IMR-90 (cell line): ENCODE data around the gene HDHD5. TPM values are rescaled to one million over a fixed set of nuclear protein-coding genes. Genes with fewer than 3 reads are reported as not detected.

Experiments
- ATAC-seq: fragments of 200-7000 bp; cut with Tn5 transposase; 2 replicates; pipeline ENCODE4 v1.9.1; 2020; ENCODE audit warnings: low read depth, mild to moderate bottlenecking, moderate library complexity
- BruUV-seq: library from RNA; stranded (reverse); fragments of 400-500 nt; replicated peaks from 2 replicates; lab custom pipeline; 2021; lab: Mats Ljungman, UMichigan
- CTCF ChIA-PET: fragments of 300-600 bp; formaldehyde crosslinking; extraction: SDS; loops from one replicate; lab custom pipeline; 2021; ENCODE audit warnings: antibody characterized with exemption; lab: Yijun Ruan, JAX
- POLR2A ChIA-PET: fragments of 300-600 bp; sonication (Branson Sonifier 250); formaldehyde crosslinking; loops from one replicate; lab custom pipeline; 2022; ENCODE audit warnings: antibody characterized with exemption; ENCODE audit not compliant: unreplicated experiment; lab: Charles Lee
- DNase-seq: peaks from one replicate; pipeline ENCODE4 v3.0.0; 2013
- H2AFZ ChIP-seq: replicated peaks from 2 replicates; pipeline ENCODE3; 2013; ENCODE audit warnings: low read length, mild to moderate bottlenecking; ENCODE audit not compliant: poor library complexity
- H2AK5ac ChIP-seq: 2 replicates; pipeline ENCODE4 v1.6.1; 2013; ENCODE audit warnings: low read depth, low read length, inconsistent platforms
- H2AK9ac ChIP-seq: replicated peaks from 2 replicates; pipeline ENCODE3; 2013; ENCODE audit warnings: mild to moderate bottlenecking, low read depth, low read length, moderate library complexity; ENCODE audit not compliant: poor library complexity
- H2BK120ac ChIP-seq: 2 replicates; pipeline ENCODE4 v1.6.1; 2013; ENCODE audit warnings: low read depth, low read length, inconsistent platforms
- H2BK15ac ChIP-seq: 3 replicates; pipeline ENCODE4 v1.6.1; 2013; ENCODE audit warnings: low read depth, low read length, inconsistent platforms
- H2BK20ac ChIP-seq: 2 replicates; pipeline ENCODE4 v1.6.1; 2013; ENCODE audit warnings: low read depth, mild to moderate bottlenecking, inconsistent platforms, low read length, moderate library complexity
- H2BK5ac ChIP-seq: 2 replicates; pipeline ENCODE4 v1.6.1; 2013; ENCODE audit warnings: mild to moderate bottlenecking, low read depth, low read length, inconsistent platforms; ENCODE audit not compliant: poor library complexity, severe bottlenecking
- H3K14ac ChIP-seq: replicated peaks from 2 replicates; pipeline ENCODE4 v1.6.1; 2013; ENCODE audit warnings: low read depth, low read length, inconsistent platforms
- H3K18ac ChIP-seq: 2 replicates; pipeline ENCODE4 v1.6.1; 2013; ENCODE audit warnings: low read depth, low read length, control low read depth
- H3K23ac ChIP-seq: 2 replicates; pipeline ENCODE4 v1.6.1; 2013; ENCODE audit warnings: low read depth, low read length, inconsistent platforms
- H3K27ac ChIP-seq: 2 replicates; pipeline ENCODE4 v1.5.1; 2013; ENCODE audit warnings: mild to moderate bottlenecking, control low read depth, low read length; ENCODE audit not compliant: insufficient read depth
- H3K27me3 ChIP-seq: 2 replicates; pipeline ENCODE4 v1.6.1; 2013; ENCODE audit warnings: low read length; ENCODE audit not compliant: control insufficient read depth, insufficient read depth
- H3K36me3 ChIP-seq: 2 replicates; pipeline ENCODE4 v1.6.1; 2013; ENCODE audit warnings: low read length, mixed read lengths; ENCODE audit not compliant: control insufficient read depth, insufficient read depth
- H3K4ac ChIP-seq: 2 replicates; pipeline ENCODE4 v1.6.1; 2013; ENCODE audit warnings: low read depth, low read length, inconsistent platforms
- H3K4me1 ChIP-seq: 2 replicates; pipeline ENCODE4 v1.6.1; 2013; ENCODE audit warnings: low read length, mixed read lengths; ENCODE audit not compliant: control insufficient read depth, insufficient read depth
- H3K4me2 ChIP-seq: 2 replicates; pipeline ENCODE4 v1.6.1; 2013; ENCODE audit warnings: low read depth, mild to moderate bottlenecking, control low read depth, low read length, moderate library complexity
- H3K4me3 ChIP-seq: 2 replicates; pipeline ENCODE4 v1.5.1; 2013; ENCODE audit warnings: low read depth, mild to moderate bottlenecking, control low read depth, low read length, moderate library complexity; ENCODE audit not compliant: insufficient read depth
- H3K56ac ChIP-seq: 2 replicates; pipeline ENCODE4 v1.6.1; 2013; ENCODE audit warnings: low read length, inconsistent platforms; ENCODE audit not compliant: insufficient read depth; ENCODE audit errors: extremely low read depth
- H3K79me1 ChIP-seq, 2 experiments: 2 replicates each; pipeline ENCODE4 v1.6.1; 2013; ENCODE audit warnings: low read length in 2 of 2, inconsistent platforms in 1 of 2, low read depth in 1 of 2
- H3K9ac ChIP-seq: 2 replicates; pipeline ENCODE4 v1.6.1; 2013; ENCODE audit warnings: low read depth, low read length, control low read depth
- H3K9me1 ChIP-seq: 2 replicates; pipeline ENCODE4 v1.6.1; 2013; ENCODE audit warnings: low read length, inconsistent platforms; ENCODE audit not compliant: insufficient read depth
- H3K9me3 ChIP-seq: 2 replicates; pipeline ENCODE4 v1.6.1; 2013; ENCODE audit warnings: low read length; ENCODE audit not compliant: control insufficient read depth, insufficient read depth
- H4K20me1 ChIP-seq: 2 replicates; pipeline ENCODE4 v1.6.1; 2013; ENCODE audit warnings: low read length, inconsistent platforms; ENCODE audit not compliant: insufficient read depth
- H4K5ac ChIP-seq: 2 replicates; pipeline ENCODE4 v1.6.1; 2013; ENCODE audit warnings: mild to moderate bottlenecking, low read depth, low read length, control low read depth
- H4K8ac ChIP-seq, 2 experiments: 2 replicates each; pipeline ENCODE4 v1.6.1; 2013; ENCODE audit warnings: low read depth in 2 of 2, low read length in 2 of 2, control low read depth in 1 of 2, inconsistent platforms in 1 of 2
- H4K91ac ChIP-seq: 2 replicates; pipeline ENCODE4 v1.6.1; 2013; ENCODE audit warnings: low read depth, low read length, inconsistent platforms; ENCODE audit not compliant: insufficient read depth
- BHLHE40 ChIP-seq: fragments of 150-350 bp; IDR thresholded peaks from 2 replicates; pipeline ENCODE4 v1.6.1; 2016; ENCODE audit warnings: mild to moderate bottlenecking, low read depth, low read length
- CHD1 ChIP-seq: IDR thresholded peaks from 2 replicates; pipeline ENCODE4 v1.6.1; 2012; ENCODE audit warnings: low read depth, low read length, improper control_type of control experiment
- FOS ChIP-seq: fragments of 150-350 bp; IDR thresholded peaks from 2 replicates; pipeline ENCODE4 v1.6.1; 2016; ENCODE audit warnings: low read depth, low read length
- MAFK ChIP-seq: IDR thresholded peaks from 2 replicates; pipeline ENCODE4 v1.6.1; 2012; ENCODE audit warnings: low read depth, low read length, improper control_type of control experiment
- MXI1 ChIP-seq: IDR thresholded peaks from 2 replicates; pipeline ENCODE4 v1.6.1; 2012; ENCODE audit warnings: low read depth, mild to moderate bottlenecking, low read length, moderate library complexity, borderline replicate concordance
- NFE2L2 ChIP-seq: fragments of 150-350 bp; IDR thresholded peaks from 2 replicates; pipeline ENCODE4 v1.6.1; 2016; ENCODE audit warnings: low read depth, mild to moderate bottlenecking, low read length
- POLR2A ChIP-seq: IDR thresholded peaks from 2 replicates; pipeline ENCODE4 v1.6.1; 2012; ENCODE audit warnings: mild to moderate bottlenecking, low read depth, low read length
- RAD21 ChIP-seq: IDR thresholded peaks from 2 replicates; pipeline ENCODE4 v1.6.1; 2012; ENCODE audit warnings: low read length, improper control_type of control experiment
- RCOR1 ChIP-seq: IDR thresholded peaks from 2 replicates; pipeline ENCODE4 v1.6.1; 2012; ENCODE audit warnings: mild to moderate bottlenecking, low read length, improper control_type of control experiment; ENCODE audit not compliant: insufficient replicate concordance
- RFX5 ChIP-seq: IDR thresholded peaks from 2 replicates; pipeline ENCODE4 v1.8.0; 2012; ENCODE audit warnings: low read depth, mild to moderate bottlenecking, low read length, moderate library complexity
- WGBS, 2 experiments: methylation state at CpG; one replicate each; pipeline versions ENCODE4 v1.1.5 to v1.1.7; 2013; ENCODE audit warnings: missing lambda C conversion rate in 2 of 2; ENCODE audit not compliant: insufficient read length in 1 of 2; ENCODE audit errors: extremely low coverage in 2 of 2; 5-methylcytosine and 5-hydroxymethylcytosine counted together
- dilution Hi-C: fragments of 300-500 bp; cut with HindIII; formaldehyde crosslinking; loops from one replicate; pipeline ENCODE4 v1.14.3; 2018; ENCODE audit warnings: low sequenced_read_pairs; ENCODE audit not compliant: unreplicated experiment
- in situ Hi-C: fragments of 300-500 bp; cut with MboI; formaldehyde crosslinking; loops from 3 replicates; pipeline ENCODE4 v1.14.3; 2019; ENCODE audit warnings: low sequenced_read_pairs, inconsistent platforms, mixed read lengths
- intact Hi-C: fragments of 100-400 bp; cut with micrococcal nuclease; formaldehyde crosslinking; loops from 2 replicates; pipeline ENCODE4 v1.10.0; 2022
- polyA plus RNA-seq, 3 experiments: library from polyadenylated mRNA; depleted of rRNA; stranded (reverse); fragments of >200 nt; gene quantifications; 2 replicates each; pipeline ENCODE4 v1.2.3, GENCODE V29; 2012; ENCODE audit warnings: low replicate concordance in 1 of 3
- total RNA-seq: library from RNA; depleted of rRNA; stranded (reverse); fragments of >200 nt; gene quantifications from 2 replicates; pipeline ENCODE4 v1.2.3, GENCODE V29; 2012
- TF ChIP-seq, protein P1 (sequence below): fragments of 150-350 bp; IDR thresholded peaks from 2 replicates; pipeline ENCODE4 v1.6.1; 2016; ENCODE audit warnings: low read depth, mild to moderate bottlenecking, low read length, moderate library complexity, borderline replicate concordance

HDHD5 gene
- total and polyA plus RNA-seq, 2 of the 4 experiments (the other 2 are of a cell fraction) = 31.9 to 37.5 TPM

DNA sequence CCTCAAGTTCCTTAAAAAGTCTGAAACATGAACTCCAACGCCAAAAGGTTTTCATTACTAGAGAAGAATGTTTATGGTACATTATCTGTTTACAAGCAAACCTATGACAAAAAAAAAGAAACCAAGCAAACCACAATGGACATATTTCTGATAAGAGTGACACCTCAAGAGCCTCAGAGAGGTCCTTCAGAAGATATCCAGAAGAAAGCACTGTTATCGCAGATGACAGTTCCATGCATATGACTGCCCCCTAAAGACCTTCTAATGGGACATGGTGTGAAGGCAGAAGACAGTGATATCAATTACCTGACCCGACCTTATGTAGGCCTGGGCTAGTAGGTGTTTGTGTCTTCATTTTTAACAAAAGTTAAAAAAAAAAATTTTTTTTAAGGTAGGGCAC is 3.1 kb downstream of the HDHD5 start:
- Histone ChIP-seq H3K4me1 (peaks cover 4% of the 10 kb centered on the region; the same call in 1 of the 2 replicates), H3K79me1 (peaks cover 21 to 38% of the 10 kb centered on the region in 2 experiments), H3K9me3 (no peaks in the 10 kb centered on the region), H4K20me1 (peaks cover 15% of the 10 kb centered on the region), H3K9ac (no peak overlapping the region), H3K4me2 (no peak overlapping the region), H3K4ac (no peak overlapping the region), H3K14ac (no peak overlapping the region), H2BK120ac (no peak overlapping the region), H3K4me3 (no peak overlapping the region), H3K18ac (no peak overlapping the region), H3K27ac (no peak overlapping the region), H2AK9ac (no peak overlapping the region), H3K23ac (no peak overlapping the region), H4K5ac (no peak overlapping the region), H2AK5ac (no peak overlapping the region), H4K8ac (no peak overlapping the region), H3K9me1 (no peaks in the 10 kb centered on the region), H3K27me3 (no peaks in the 10 kb centered on the region), H2BK20ac (no peak overlapping the region), H2BK15ac (no peak overlapping the region), H3K36me3 (no peaks in the 10 kb centered on the region), H3K56ac (no peak overlapping the region), H2BK5ac (no peak overlapping the region), H4K91ac (no peak overlapping the region), H2AFZ (no peak overlapping the region)
- ChIA-PET CTCF (interaction anchor here (3.7 kb wide), 1 partner anchor 16 kb away, joined by 21 read pairs; no protein-coding TSS in a partner anchor), POLR2A (no interaction called here)
- dilution Hi-C loops = no loop called here
- intact Hi-C loops = no loop called here
- in situ Hi-C loops = no loop called here
- WGBS, 2 experiments = no CpG with 5 or more reads among the region's 3 CpGs
- ATAC-seq = no peak
- TF ChIP-seq, protein P1, sequence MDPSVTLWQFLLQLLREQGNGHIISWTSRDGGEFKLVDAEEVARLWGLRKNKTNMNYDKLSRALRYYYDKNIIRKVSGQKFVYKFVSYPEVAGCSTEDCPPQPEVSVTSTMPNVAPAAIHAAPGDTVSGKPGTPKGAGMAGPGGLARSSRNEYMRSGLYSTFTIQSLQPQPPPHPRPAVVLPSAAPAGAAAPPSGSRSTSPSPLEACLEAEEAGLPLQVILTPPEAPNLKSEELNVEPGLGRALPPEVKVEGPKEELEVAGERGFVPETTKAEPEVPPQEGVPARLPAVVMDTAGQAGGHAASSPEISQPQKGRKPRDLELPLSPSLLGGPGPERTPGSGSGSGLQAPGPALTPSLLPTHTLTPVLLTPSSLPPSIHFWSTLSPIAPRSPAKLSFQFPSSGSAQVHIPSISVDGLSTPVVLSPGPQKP = no peak
- TF ChIP-seq MXI1 (no peak), POLR2A (no peak), RCOR1 (no peak), FOS (no peak), BHLHE40 (no peak), NFE2L2 (no peak), CHD1 (no peak), MAFK (no peak), RFX5 (no peak), RAD21 (no peak)
- DNase-seq = no peak
- BruUV-seq = no TSS peak
